A673 (cell line): ENCODE results near the gene PDE6B. TPM values are rescaled to one million over a fixed set of nuclear protein-coding genes. Genes with fewer than 3 reads are reported as not detected.

Experiments used
- BruUV-seq: library from RNA; stranded (reverse); fragments of 400-500 nt; replicated peaks from 2 replicates; lab custom pipeline; 2021; lab: Mats Ljungman, UMichigan
- CTCF ChIA-PET: fragments of 300-600 bp; sonication (Branson Sonifier 250); formaldehyde crosslinking; loops from one replicate; lab custom pipeline; 2022; ENCODE audit warnings: antibody characterized with exemption; lab: Charles Lee
- POLR2A ChIA-PET: fragments of 300-600 bp; sonication (Branson Sonifier 250); formaldehyde crosslinking; loops from one replicate; lab custom pipeline; 2022; ENCODE audit warnings: antibody characterized with exemption; ENCODE audit not compliant: low non-redundant PET; lab: Charles Lee
- DNase-seq: peaks from one replicate; pipeline ENCODE4 v3.0.0-alpha.2; 2015; ENCODE audit warnings: low spot score
- H3K27ac ChIP-seq: fragments of 200-600 bp; sonication (generic); 2 replicates; pipeline ENCODE4 v1.5.1; 2016; ENCODE audit warnings: mixed run types, low read depth, mild to moderate bottlenecking, mixed read lengths, antibody characterized with exemption, low read length; ENCODE audit not compliant: poor library complexity, severe bottlenecking
- H3K27me3 ChIP-seq: fragments of 200-600 bp; sonication (generic); replicated peaks from 2 replicates; pipeline ENCODE4 v1.6.1; 2017; ENCODE audit warnings: mixed run types, low read depth, mild to moderate bottlenecking, mixed read lengths, antibody characterized with exemption, low read length; ENCODE audit not compliant: insufficient read depth, poor library complexity
- H3K36me3 ChIP-seq: fragments of 200-600 bp; sonication (generic); 2 replicates; pipeline ENCODE4 v1.6.1; 2016; ENCODE audit warnings: mixed run types, mild to moderate bottlenecking, mixed read lengths, antibody characterized with exemption, low read length; ENCODE audit not compliant: insufficient read depth, poor library complexity, severe bottlenecking
- H3K4me1 ChIP-seq: fragments of 200-600 bp; sonication (generic); 2 replicates; pipeline ENCODE4 v1.6.1; 2017; ENCODE audit warnings: mixed run types, mild to moderate bottlenecking, mixed read lengths, antibody characterized with exemption, low read length; ENCODE audit not compliant: insufficient read depth, poor library complexity, severe bottlenecking
- H3K4me3 ChIP-seq: fragments of 200-600 bp; sonication (generic); 2 replicates; pipeline ENCODE4 v1.5.1; 2016; ENCODE audit warnings: low read depth, mixed run types, mild to moderate bottlenecking, mixed read lengths, low read length; ENCODE audit not compliant: poor library complexity, severe bottlenecking
- H3K9me3 ChIP-seq: fragments of 200-600 bp; sonication (generic); 2 replicates; pipeline ENCODE4 v1.6.1; 2016; ENCODE audit warnings: mixed run types, low read depth, mild to moderate bottlenecking, mixed read lengths, antibody characterized with exemption, low read length; ENCODE audit not compliant: poor library complexity, severe bottlenecking
- CTCF ChIP-seq: fragments of 300-800, 200-600 bp; sonication (generic); conservative IDR thresholded peaks from 2 replicates; pipeline ENCODE4 v1.5.1; 2017; ENCODE audit warnings: low read depth, mild to moderate bottlenecking, antibody characterized with exemption, low read length, moderate library complexity, mixed read lengths
- EZH2 ChIP-seq: fragments of 200-600 bp; sonication (generic); IDR thresholded peaks from 2 replicates; pipeline ENCODE4 v1.6.1; 2017; ENCODE audit warnings: borderline replicate concordance, low read depth, mild to moderate bottlenecking, mixed read lengths, antibody characterized with exemption, low read length; ENCODE audit not compliant: poor library complexity, severe bottlenecking
- intact Hi-C: fragments of 100-400 bp; cut with micrococcal nuclease; formaldehyde crosslinking; loops from one replicate; pipeline ENCODE4 v1.10.0; 2022; ENCODE audit not compliant: unreplicated experiment
- total RNA-seq: library from RNA; stranded (reverse); gene quantifications from 2 replicates; pipeline ENCODE4 v1.2.3, GENCODE V29; 2021

Gene PDE6B
- total RNA-seq, 1 experiment from 2014 or later = 10.4 TPM

GRCh38 chr4:683247-683897 is 58.0 kb downstream of the PDE6B start:
- no TSS peak for BruUV-seq
- peak overlapping the region; percentile 22 for H3K27ac ChIP-seq
- no peak overlapping the region for H3K4me3 ChIP-seq
- CTCF ChIA-PET = interaction anchor here (0.6 to 1.0 kb wide), 7 partner anchors 11 to 562 kb away, joined by 3 to 4 read pairs (median 3); no protein-coding TSS in a partner anchor
- no peak for TF ChIP-seq EZH2
- TF ChIP-seq CTCF = no peak
- H3K9me3 ChIP-seq = no peaks in the 10 kb centered on the region
- intact Hi-C loops = no loop called here
- DNase-seq = no peak
- no peaks in the 10 kb centered on the region for H3K36me3 ChIP-seq
- peaks cover 4% of the 10 kb centered on the region for H3K4me1 ChIP-seq
- H3K27me3 ChIP-seq = no peaks in the 10 kb centered on the region
- POLR2A ChIA-PET = no interaction called here

- Histone ChIP-seq H3K9me3 (no peaks in the 10 kb centered on the region), H3K36me3 (no peaks in the 10 kb centered on the region), H3K27ac (peak overlapping the region; percentile 22), H3K27me3 (no peaks in the 10 kb centered on the region), H3K4me1 (peaks cover 4% of the 10 kb centered on the region), H3K4me3 (no peak overlapping the region)
- peak; percentile 79 for DNase-seq
- TF ChIP-seq EZH2 (no peak), CTCF (peak; percentile 91)
- CTCF ChIA-PET = interaction anchor here (0.6 to 1.0 kb wide), 8 partner anchors 10 to 584 kb away, joined by 3 to 4 read pairs (median 3); no protein-coding TSS in a partner anchor
- BruUV-seq = no TSS peak
- POLR2A ChIA-PET = no interaction called here
- intact Hi-C loops = no loop called here
Measured at GRCh38 chr4:683982-684622, 58.7 kb downstream of the PDE6B start.

GRCh38 chr4:684623-685327 is 59.4 kb downstream of the PDE6B start:
- intact Hi-C loops = no loop called here
- Histone ChIP-seq H3K27me3 (no peaks in the 10 kb centered on the region), H3K4me1 (peaks cover 4% of the 10 kb centered on the region), H3K9me3 (no peaks in the 10 kb centered on the region), H3K27ac (no peak overlapping the region), H3K36me3 (no peaks in the 10 kb centered on the region), H3K4me3 (no peak overlapping the region)
- no TSS peak for BruUV-seq
- POLR2A ChIA-PET = no interaction called here
- no peak for DNase-seq
- no peak for TF ChIP-seq EZH2
- CTCF ChIA-PET = interaction anchor here (0.6 to 1.0 kb wide), 2 partner anchors 85 to 583 kb away, joined by 3 read pairs; no protein-coding TSS in a partner anchor
